HL-60 (cell line): Measurements from ENCODE around the gene SVOP.

Experiments used
- DNase-seq, 2 experiments: peaks; one replicate each; pipeline ENCODE4 v3.0.0-alpha.2; 2010 to 2020; ENCODE audit warnings: low read depth in 1 of 2, low spot score in 1 of 2
- H3K27ac ChIP-seq: fragments of 250-450 bp; sonication (Bioruptor Pico); replicated peaks from 2 replicates; pipeline ENCODE4 v1.5.1; 2020; ENCODE audit warnings: mild to moderate bottlenecking, moderate library complexity
- H3K27me3 ChIP-seq: fragments of 250-450 bp; sonication (Bioruptor Pico); 2 replicates; pipeline ENCODE4 v1.5.1; 2021; ENCODE audit warnings: mild to moderate bottlenecking, moderate library complexity; ENCODE audit not compliant: insufficient read depth, poor library complexity, severe bottlenecking
- H3K4me3 ChIP-seq: replicated peaks from 2 replicates; pipeline ENCODE4 v1.5.1; 2011; ENCODE audit warnings: mild to moderate bottlenecking, control low read depth, low read length; ENCODE audit not compliant: insufficient read depth
- CTCF ChIP-seq: IDR thresholded peaks from one replicate; pipeline ENCODE4 v1.5.1; 2011; ENCODE audit warnings: low read length, control low read depth, inconsistent platforms; ENCODE audit not compliant: insufficient read depth
- GABPA ChIP-seq: IDR thresholded peaks from 2 replicates; pipeline ENCODE4 v1.6.1; 2012; ENCODE audit warnings: low read depth
- POLR2AphosphoS5 ChIP-seq: IDR thresholded peaks from 2 replicates; pipeline ENCODE4 v1.6.1; 2012; ENCODE audit warnings: low read depth
- REST ChIP-seq: IDR thresholded peaks from 2 replicates; pipeline ENCODE4 v1.6.1; 2012; ENCODE audit warnings: low read depth; ENCODE audit not compliant: insufficient replicate concordance
- SPI1 ChIP-seq: IDR thresholded peaks from 2 replicates; pipeline ENCODE4 v1.6.1; 2012; ENCODE audit warnings: low read depth, mild to moderate bottlenecking, borderline replicate concordance

Gene SVOP

DNA sequence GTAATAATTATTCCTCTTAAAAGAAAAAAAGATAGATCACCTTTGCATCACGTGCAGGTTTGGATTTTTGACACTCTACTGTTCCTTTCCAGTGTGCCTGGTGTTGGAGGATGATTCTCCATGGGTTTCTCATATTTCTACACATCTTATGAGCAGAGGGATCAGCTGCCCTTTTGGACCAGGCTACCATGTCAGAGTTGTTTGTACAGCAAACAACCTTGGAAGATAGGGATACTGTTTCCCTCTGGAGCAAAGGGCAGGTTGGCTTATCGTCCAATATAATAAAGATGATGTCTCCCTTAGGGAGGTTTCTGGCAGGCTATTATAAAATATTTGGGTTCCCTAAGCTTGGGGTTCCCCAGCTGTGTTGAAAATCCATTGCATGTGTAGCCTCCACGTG lies 98.9 kb downstream of the SVOP start:
- Histone ChIP-seq H3K4me3 (no peak overlapping the region), H3K27ac (no peak overlapping the region), H3K27me3 (no peaks in the 10 kb centered on the region)
- no peak for TF ChIP-seq GABPA
- TF ChIP-seq CTCF: no peak
- no peak for TF ChIP-seq SPI1
- TF ChIP-seq POLR2AphosphoS5: no peak
- no peak for TF ChIP-seq REST
- no peak for DNase-seq

GRCh38 chr12:108918960-108919642 lies 101.8 kb downstream of the SVOP start:
- no peak for DNase-seq
- H3K4me3 ChIP-seq: no peak overlapping the region
- no peak overlapping the region for H3K27ac ChIP-seq

GRCh38 chr12:108918206-108918605 lies 102.7 kb downstream of the SVOP start:
- no peaks in the 10 kb centered on the region for H3K27me3 ChIP-seq
- DNase-seq: no peak

More at GRCh38 chr12:108918960-108919642, 101.8 kb downstream of the SVOP start:
- no peaks in the 10 kb centered on the region for H3K27me3 ChIP-seq
- TF ChIP-seq POLR2AphosphoS5 (no peak), GABPA (no peak), SPI1 (no peak), REST (no peak)

More at GRCh38 chr12:108918206-108918605, 102.7 kb downstream of the SVOP start:
- Histone ChIP-seq H3K27ac (no peak overlapping the region), H3K4me3 (no peak overlapping the region)
- no peak for TF ChIP-seq CTCF
- TF ChIP-seq GABPA: no peak
- no peak for TF ChIP-seq REST
- no peak for TF ChIP-seq POLR2AphosphoS5
- TF ChIP-seq SPI1: no peak
